Sigmoid colon (tissue), 4 donors: Measurements from ENCODE around the gene RNF126.

Experiments
- EP300 ChIP-seq, 4 donors: sonication (generic); formaldehyde crosslinking; IDR thresholded peaks; one replicate each; pipeline ENCODE4 v1.6.1; 2017; ENCODE audit warnings: antibody characterized with exemption in 4 of 4
- POLR2A ChIP-seq, 2 donors: fragments of 450-650 bp; IDR thresholded peaks; one replicate each; pipeline ENCODE4 v1.6.1; 2016; ENCODE audit warnings: antibody characterized with exemption in 2 of 2, mild to moderate bottlenecking in 2 of 2, moderate library complexity in 2 of 2
- POLR2AphosphoS5 ChIP-seq, 4 donors: sonication (generic); formaldehyde crosslinking; IDR thresholded peaks; one replicate each; pipeline ENCODE4 v1.6.1; 2017; ENCODE audit warnings: antibody characterized with exemption in 4 of 4
- TF ChIP-seq, protein P1 (sequence below), 4 experiments: fragments of 450-650 bp in 3 of 4; fragments of 200-600 bp in 1 of 4; IDR thresholded peaks; one replicate each; pipeline ENCODE4 v1.5.1; 2016 to 2019; ENCODE audit warnings: antibody characterized with exemption in 4 of 4, mild to moderate bottlenecking in 3 of 4, moderate library complexity in 2 of 4

GRCh38 chr19:709196-709964, 46.4 kb upstream of the RNF126 start:
- TF ChIP-seq, protein P1, sequence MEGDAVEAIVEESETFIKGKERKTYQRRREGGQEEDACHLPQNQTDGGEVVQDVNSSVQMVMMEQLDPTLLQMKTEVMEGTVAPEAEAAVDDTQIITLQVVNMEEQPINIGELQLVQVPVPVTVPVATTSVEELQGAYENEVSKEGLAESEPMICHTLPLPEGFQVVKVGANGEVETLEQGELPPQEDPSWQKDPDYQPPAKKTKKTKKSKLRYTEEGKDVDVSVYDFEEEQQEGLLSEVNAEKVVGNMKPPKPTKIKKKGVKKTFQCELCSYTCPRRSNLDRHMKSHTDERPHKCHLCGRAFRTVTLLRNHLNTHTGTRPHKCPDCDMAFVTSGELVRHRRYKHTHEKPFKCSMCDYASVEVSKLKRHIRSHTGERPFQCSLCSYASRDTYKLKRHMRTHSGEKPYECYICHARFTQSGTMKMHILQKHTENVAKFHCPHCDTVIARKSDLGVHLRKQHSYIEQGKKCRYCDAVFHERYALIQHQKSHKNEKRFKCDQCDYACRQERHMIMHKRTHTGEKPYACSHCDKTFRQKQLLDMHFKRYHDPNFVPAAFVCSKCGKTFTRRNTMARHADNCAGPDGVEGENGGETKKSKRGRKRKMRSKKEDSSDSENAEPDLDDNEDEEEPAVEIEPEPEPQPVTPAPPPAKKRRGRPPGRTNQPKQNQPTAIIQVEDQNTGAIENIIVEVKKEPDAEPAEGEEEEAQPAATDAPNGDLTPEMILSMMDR (IDR thresholded peaks at IDR 0.05) = no peak
- TF ChIP-seq POLR2AphosphoS5 (IDR thresholded peaks at IDR 0.05) (no peak), EP300 (IDR thresholded peaks at IDR 0.05) (no peak), POLR2A (IDR thresholded peaks at IDR 0.05) (no peak)
